HG03064 (cell line): ENCODE measurements around the gene ZP3.
"Not testable (repeated sequence)": the region's sequence is repeated elsewhere in the genome, so short reads cannot be mapped to it uniquely, and the experiment has no call there.

Experiments used
- ATAC-seq: cut with Tn5 transposase; IDR thresholded peaks from one replicate; pipeline ENCODE4 v1.9.1; 2021; ENCODE audit warnings: low read depth; ENCODE audit not compliant: unreplicated experiment

ZP3 gene

DNA sequence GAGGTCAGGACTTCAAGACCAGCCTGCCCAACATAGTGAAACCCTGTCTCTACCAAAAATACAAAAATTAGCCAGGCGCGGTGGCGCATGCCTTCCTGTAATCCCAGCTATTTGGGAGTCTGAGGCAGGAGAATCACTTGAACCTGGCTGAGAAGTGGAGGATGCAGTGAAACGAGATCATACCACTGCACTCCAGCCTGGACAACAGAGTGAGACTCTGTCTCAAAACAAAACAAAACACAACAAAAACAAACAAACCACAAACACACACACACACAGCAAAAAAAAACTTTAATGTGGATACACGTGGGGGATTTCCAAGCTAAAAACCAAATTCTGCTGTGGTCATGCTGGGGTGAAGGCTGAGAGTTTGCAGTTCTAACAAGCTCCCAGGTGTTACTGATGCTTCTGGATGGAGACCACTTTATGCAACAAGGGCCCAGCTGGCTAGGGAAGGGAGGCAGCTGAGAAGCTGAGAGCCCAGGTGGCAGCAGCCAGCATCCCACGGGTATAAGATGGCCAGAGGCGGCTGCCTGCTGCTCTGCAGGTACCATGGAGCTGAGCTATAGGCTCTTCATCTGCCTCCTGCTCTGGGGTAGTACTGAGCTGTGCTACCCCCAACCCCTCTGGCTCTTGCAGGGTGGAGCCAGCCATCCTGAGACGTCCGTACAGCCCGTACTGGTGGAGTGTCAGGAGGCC lies at the start of gene ZP3:
Gene ZP3 (plus strand): TSS at position 538 of the 699 bp plus-strand sequence. CDS start 15 bp downstream, at position 553.
- no peak for ATAC-seq

DNA sequence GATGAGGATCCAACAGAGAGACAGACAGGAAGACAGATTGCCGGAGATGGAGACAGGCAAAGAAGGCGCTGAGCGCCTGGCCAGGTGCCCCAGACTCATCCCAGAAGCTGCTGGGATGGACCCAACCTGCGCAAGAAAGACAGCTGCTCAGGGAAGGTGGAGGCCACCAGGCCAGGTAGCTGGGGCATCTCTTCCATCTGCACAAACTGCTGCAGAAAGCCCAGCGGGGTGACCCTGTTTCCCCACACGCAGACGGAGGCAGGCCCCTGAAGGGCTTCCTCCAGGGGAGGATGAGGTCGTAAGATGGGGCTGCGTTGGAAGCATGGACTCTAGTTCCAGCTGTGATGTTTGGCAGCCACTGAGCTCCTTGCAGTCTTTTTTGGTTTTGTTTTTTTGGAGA lies 49.5 kb upstream of the ZP3 start:
- ATAC-seq = no peak

DNA sequence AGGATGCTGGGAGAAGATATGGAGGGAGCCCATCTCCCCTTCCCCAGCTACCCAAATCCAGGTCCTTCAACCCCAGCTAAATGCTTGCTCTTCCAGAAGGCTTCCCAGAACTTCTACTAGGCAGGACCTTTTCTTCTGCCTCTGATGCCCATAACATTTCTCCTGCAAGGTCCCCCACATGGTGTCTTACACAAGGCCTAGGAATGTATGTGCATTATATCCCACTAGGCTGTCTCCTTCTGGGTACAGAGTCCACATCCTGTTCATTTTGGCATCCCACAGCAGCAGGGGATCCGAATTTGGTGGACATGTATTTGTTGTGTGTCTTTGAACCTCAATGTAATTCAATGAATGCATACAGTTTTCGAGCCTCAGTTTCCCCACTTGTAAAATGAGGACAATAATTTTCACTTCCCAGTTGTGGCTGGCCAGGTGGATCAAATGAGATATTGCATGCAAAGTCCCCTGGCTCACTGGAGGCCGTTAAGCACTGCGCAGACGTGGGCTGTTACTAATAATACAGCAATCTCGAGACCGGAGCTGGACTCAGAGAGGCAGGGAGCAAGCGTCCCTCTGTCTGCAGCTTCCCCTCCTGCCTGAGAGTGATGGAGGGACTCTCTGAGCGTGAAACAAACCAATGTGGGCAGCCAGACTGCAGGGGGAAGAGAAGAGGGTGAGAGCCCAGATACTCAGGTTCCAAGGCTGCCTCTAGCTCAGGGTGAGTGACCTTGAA lies 47.4 kb upstream of the ZP3 start:
- ATAC-seq = no peak

DNA sequence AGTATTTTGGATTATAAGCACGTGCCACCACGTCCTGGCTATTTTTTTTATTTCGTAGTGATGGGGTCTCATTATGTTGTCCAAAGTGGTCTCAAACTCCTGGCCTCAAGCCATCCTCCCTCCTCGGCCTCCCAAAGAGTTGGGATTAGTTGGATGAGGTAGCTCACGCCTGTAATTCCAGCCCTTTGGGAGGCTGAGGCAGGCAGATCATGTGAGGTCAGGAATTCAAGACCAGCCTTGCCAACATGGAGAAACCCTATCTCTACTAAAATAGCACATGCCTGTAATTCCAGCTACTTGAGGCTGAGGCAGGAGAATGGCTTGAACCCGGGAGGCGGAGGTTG lies 44.2 kb upstream of the ZP3 start:
- ATAC-seq = no peak

DNA sequence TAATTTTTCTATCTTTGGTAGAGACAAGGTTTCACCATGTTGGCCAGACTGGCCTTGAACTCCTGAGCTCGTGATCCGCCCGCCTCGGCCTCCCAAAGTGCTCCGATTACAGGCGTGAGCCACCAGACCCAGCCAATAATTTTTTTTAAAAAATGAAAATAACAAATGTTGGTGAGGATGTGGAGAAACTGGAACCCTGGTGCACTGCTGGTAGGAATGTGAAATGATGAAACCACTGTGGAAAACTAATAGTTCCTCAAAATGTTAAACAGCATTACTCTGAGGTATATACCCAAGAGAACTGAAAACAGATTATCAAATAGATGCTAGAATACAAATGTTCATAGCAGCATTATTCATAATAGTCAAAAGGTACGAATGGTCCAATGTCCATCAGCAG lies 42.9 kb upstream of the ZP3 start:
- no peak for ATAC-seq

DNA sequence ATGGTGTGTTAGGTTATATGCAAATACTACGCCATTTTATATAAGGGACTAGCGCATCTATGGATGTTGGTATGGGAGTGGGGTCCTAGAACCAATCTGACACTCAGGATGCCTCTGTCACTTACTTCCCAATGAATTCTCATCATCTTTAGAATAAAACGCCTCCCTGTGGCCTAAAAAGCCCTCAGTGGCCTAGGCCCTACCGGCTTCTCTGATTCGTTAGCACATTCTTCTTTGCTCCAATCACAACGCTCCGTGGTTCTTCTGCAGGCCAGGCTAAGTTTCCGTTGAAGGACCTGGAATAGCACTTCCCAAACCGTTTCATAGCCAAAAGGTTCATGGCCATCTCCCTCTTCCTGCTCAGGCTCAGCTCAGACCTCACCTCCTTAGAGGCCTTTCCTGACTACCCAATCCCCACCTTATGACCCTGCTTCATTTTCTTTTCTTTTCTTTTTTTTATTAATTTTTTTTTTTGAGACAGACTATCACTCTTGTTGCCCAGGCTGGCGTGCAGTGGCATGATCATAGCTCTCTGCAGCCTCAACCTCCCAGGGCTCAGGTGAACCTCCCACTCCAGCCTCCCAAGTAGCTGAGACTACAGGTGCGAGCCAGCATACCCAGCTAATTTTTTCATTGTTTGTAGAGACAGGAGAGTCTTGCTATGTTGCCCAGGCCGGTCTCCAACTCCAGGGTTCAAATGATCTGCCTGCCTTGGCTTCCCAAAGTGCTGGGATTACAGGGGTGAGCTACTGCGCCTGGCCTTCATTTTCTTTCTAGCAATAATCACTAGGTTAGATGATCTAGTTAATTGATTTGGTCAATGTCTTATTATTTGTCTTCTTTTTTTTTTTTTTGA lies 41.4 kb upstream of the ZP3 start:
- no peak for ATAC-seq

DNA sequence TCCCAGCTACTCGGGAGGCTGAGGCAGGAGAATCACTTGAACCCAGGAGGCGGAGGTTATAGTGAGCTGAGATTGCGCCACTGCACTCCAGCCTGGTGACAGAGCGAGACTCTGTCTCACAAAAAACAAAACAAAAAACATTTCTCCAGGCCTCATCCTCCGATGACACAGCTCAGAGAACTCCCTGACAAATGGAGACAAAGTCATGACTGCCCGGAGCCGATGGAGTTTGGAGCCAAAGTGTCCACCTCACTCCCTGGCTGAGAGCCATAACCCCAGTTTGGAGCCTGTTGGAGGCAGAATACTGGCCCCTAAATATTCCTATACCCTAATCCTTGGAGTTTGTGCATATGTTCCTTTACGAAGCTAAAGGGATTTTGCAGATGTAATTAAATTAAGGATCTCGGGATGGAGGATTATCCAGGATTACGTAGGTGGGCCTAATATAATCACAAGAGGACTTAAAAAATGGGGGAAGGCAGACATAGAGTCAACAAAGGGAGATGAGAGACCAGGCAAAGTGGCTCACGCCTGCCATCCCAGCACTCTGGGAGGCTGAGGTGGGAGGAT lies 38.0 kb upstream of the ZP3 start:
- ATAC-seq = no peak

DNA sequence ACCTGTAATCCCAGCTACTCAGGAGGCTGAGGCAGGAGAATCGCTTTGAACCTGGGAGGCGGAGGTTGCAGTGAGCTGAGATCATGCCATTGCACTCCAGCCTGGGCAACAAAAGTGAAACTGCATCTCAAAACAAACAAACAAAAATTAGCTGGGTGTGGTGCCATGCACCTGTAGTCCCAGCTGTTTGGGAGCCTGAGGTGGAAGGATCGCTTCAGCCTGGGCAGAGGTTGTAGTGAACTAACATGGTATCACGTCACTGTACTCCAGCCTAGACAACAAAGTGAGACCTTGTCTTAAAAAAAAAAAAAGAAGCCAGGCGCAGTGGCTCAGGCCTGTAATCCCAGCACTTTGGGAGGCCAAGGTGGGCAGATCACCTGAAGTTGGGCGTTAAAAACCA lies 37.0 kb upstream of the ZP3 start:
- ATAC-seq = not testable (repeated sequence)

DNA sequence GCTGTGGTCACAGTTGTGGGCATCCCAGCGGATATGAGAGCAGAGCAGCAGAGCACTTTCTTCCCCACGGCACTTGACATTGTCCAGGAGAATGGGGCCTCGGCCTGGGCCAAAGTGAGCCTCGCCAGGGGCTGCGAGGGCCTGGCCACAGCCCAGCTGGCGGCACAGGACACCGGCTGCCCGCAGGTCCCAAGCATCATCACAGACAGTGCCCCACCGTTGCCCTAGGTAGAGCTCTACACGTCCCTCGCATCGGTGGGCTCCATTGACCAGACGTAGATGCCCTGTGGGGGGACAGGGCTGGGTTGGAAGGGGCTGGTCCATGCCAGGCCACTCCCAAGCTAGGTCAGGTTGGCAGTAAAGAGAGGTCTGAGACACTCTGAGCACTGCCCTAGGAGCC lies 34.7 kb upstream of the ZP3 start:
- ATAC-seq = no peak

DNA sequence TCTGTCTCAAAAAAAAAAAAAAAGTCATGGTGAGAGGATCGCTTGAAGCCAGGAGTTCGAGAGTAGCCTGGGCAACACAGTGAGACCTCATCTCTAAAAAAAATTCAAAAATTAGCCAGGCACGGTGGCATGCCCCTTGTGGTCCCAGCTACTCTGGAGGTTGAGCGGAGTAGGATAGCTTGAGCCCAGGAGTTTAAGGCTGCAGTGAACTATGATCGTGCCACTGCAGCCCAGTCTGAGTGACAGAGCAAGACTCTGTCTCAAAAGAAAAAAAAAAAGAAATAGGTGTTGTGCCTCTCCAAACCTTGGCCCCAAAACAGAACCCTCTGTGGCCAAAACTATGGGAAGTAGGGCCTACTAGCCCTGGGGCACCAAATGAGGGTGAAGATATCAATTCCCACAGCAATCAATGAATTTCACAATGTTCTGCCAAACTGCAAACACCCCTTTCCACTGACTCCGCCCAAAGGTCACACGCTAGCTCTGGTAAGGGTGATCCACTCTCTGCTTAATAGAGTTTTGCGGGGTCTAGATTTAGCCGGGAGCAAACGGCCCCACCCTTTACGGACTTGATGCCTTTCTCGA lies 32.1 kb upstream of the ZP3 start:
- no peak for ATAC-seq

DNA sequence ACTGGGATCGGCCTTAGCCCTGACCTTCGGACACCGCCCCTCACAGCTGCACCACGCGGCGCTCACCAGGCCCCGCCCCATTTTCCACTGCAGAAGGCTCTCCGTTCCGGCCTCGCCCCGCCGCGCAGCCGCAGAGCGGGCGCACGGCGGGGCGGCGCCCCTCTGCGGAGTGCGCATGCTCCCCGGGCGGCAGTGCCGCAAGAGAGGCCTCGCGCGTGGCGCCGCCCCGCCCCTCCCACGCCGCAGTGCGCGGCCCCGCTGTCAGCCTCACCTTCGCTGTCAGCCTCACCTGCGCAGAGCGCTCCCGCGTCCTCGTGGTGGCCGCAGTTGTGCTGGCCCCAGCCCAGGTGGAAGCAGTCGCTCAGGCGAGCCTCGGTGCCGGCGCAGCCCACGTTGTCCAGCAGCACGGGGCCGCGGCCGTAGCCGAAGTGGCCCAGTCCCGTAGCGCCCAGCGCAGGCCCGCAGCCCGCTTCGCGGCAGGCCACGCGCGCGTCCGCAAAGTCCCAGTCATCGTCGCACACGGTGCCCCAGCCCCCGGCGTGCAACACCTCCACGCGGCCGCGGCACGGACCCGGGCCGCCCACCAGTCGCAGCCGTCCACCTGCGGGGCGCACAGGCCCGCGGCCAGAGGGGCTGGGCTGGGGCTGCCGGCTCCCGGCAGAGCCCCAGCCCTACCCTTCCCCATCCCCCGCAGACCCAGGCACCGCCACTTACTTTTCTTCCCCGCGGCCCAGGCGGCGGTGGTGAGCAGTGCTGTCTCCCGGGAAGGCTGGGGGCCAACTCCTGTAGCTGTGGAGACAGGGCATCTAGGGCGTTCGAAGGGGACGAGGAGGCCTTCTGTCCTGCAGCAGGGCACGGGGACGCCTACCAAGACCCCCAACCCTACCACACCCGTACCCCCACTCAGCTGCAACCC lies 31.4 kb upstream of the ZP3 start:
- ATAC-seq = peak; percentile 77

DNA sequence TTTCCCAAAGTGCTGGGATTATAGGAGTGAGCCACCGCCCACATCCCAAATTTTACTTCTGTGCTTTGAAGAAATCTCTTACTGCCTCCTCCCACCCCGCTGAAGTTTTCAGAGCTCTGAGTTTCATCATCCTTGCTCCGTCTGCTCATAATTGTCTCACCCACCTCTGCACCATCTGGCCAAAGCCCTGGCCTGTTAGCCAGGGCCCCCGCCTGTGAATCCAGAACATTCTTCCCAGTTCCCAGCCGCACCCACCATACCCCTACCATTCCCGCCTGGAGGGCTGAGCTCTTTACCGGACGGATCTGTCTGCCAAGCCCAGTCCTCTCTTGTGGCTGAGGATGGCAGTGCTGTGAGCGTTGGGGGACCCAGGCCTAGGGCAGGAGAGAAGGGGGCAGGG lies 29.8 kb upstream of the ZP3 start:
- ATAC-seq = no peak

DNA sequence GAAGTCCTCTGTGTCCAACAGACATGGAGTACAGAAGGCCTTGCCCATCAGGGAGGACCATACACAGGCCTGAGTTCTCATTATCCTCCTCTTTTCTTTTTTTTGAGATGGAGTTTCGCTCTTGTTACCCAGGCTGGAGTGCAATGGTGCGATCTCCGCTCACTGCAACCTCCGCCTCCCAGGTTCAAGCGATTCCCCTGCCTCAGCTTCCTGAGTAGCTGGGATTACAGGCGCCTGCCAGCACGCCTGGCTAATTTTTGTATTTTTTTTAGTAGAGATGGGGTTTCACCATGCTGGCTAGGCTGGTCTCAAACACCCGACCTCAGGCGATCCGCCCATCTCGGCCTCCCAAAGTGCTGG lies 29.2 kb upstream of the ZP3 start:
- ATAC-seq = not testable (repeated sequence)

DNA sequence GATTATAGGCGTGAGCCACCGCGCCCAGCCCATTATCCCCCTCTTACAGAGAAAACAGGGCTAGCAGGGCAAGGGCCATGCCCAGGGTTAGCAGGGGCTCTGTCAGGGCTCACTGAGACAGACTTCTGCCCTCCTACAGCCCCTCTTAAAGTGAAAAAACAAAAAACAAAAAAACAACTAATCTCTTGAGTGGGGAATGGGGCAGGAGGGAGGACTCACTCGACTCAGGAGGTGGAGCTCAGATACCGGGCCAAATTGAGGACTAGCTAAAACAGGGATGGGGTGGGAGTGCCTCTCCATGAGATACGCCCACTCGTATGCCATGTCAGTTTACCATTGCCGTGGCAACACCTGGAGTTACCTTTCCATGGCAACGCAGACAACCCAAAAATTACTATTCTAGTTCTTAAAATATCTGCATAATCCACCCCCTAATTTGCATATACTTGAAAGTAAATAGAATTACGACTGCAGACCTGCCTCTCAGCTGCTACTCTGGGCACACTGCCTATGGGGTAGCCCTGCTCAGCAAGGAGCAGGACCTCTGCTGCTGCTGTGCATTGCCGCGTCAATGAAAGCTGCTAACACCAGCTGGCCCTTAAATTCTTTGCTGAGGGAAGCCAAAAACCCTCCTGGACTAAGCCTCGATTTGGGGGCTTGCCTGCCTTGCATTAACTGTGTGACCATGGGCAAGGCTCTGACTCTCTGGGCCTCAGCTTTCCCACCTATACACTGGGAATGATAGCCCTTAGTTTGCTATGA lies 28.6 kb upstream of the ZP3 start:
- ATAC-seq = no peak

DNA sequence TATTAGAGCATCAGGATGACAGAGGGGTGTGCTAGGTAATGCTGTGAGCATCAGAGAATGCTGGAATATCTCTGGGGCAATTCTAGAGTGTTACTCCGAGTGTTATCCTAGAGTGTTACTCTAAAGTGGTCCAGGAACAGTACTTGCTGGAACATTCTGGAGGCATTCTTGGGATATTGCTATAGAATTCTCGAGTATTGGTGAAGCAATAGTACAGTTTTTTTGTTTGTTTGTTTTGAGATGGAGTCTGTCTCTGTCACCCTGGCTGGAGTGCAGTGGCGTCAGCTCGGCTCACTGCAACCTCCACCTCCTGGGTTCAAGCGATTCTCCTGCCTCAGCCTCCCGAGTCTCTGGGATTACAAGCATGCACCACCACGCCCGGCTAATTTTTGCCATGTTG lies 27.9 kb upstream of the ZP3 start:
- ATAC-seq = no peak

DNA sequence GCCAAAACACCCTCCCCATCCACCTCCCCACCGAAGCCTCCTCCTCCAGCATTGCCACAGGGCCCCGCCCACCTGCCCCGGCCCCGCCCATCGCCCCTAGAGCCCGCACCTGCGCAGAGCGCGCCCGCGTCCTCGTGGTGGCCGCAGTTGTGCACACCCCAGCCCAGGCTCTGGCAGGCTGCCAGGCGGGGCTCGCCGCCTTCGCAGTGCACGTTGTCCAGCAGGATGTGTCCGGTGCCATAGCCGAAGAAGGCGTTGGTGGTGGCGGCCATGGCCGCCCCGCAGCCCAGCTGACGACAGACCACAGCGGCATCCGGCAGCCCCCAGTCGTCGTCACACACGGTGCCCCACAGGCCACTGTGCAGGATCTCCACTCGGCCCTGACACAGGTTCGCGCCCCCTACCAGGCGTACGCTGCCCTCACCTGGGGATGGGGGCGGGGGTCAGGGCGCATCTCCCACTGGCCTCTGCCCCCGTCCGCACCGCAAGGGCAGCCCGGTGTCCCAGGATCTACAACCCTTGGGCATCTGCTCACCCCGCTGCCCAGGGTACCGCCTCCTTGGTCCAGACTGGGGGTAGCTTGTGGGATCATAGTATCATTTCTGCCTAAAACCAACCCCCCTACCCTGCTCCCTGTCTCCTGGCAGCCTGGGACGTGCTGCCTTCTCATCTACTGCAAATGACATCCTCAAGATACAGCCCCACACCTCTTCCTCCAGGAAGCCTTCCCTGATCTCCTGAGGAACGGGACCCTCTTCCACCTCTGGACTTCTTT lies 27.2 kb upstream of the ZP3 start:
- no peak for ATAC-seq

DNA sequence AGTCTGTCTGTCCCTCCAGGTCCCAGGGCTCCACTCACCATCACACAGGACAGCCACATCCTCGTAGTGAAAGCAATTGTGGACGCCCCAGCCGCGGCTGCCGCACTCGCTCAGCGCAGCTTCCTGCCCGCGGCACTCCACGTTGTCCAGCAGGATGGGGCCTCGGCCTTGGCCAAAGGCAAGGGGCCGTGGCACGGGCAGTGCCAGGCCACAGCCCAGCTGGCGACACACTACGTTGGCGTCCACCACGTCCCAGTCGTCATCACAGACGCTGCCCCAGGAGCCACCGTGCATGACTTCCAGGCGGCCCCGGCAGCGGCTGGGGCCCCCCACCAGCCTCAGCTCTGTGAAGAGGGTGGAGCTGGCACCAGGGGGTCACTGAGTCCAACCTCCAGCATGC lies 24.5 kb upstream of the ZP3 start:
- no peak for ATAC-seq

DNA sequence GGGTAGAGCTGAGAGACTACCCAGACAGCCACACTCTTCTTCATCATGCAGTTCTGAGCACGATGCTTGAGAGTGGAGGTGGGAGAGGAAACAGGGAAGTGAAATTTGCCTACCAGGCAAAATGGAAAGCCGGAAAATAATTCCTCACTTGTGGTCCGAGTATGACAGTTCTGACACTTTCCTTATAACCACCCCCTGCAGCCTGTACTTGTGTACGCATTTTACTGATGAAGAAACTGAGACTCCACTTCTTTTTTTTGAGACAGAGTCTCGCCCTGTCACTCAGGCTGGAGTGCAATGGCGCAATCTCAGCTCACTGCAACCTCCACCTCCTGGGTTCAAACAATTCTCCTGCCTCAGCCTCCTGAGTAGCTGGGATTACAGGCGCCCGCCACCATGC lies 21.7 kb upstream of the ZP3 start:
- not testable (repeated sequence) for ATAC-seq
